GM21367 (cell line): ENCODE results near the gene KCNK5.

Experiments
- ATAC-seq: cut with Tn5 transposase; IDR thresholded peaks from one replicate; pipeline ENCODE4 v1.9.1; 2021; ENCODE audit not compliant: unreplicated experiment

The KCNK5 gene

GRCh38 chr6:39199231-39199940, 29.9 kb downstream of the KCNK5 start:
- no peak for ATAC-seq

GRCh38 chr6:39198528-39198927, 30.7 kb downstream of the KCNK5 start:
- ATAC-seq = no peak

GRCh38 chr6:39197922-39198500, 31.3 kb downstream of the KCNK5 start:
- ATAC-seq = no peak

DNA sequence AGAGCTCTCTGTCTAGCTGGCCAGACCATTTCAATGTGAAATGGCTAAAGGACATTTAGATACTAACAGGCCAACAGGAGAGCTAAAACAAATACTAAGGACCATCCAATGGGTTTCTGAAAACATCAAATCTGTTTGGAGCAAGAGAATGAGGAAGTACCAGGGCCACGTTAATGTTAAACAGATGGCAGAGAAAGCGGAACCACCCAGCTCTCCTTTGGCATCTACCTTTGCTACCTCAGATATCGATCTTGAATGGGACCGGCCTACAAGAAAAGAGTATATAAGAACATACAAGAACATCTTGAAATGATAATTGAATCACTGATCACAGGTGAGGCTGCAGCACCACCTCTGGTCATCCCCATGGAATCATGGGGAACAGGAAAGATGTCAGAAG, 31.8 kb downstream of the KCNK5 start:
- ATAC-seq = no peak

GRCh38 chr6:39196673-39197091, 32.6 kb downstream of the KCNK5 start:
- ATAC-seq = no peak

DNA sequence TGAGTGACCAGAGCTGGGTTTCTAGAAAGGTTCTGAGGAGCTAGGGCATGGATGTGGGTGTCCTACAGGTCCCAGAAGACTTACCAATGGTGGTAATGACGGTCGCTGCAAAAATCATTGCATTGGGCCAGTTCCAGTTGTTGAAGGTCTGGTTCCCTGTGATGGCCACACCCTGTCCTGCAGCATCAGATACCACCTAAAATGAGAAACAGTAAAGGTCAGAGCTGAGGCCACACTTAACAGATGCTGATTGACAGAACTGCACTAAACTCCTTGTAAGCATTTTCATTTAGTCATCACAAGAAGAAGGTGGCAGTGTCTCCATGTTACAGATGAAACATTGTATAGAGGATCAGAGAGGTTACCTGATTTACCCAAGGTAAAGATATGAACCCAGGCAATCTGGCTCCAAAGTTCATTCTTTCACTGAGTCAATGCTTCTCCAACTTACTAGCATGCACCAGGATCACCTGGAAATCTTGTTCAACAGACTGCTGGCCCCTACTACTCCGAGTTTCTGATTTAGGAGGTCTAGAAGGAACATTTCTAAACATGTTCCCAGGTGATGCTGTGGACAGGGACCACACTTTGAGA, 33.4 kb downstream of the KCNK5 start:
- no peak for ATAC-seq

- ATAC-seq = no peak
Observed at GRCh38 chr6:39194466-39194865, 34.8 kb downstream of the KCNK5 start.

DNA sequence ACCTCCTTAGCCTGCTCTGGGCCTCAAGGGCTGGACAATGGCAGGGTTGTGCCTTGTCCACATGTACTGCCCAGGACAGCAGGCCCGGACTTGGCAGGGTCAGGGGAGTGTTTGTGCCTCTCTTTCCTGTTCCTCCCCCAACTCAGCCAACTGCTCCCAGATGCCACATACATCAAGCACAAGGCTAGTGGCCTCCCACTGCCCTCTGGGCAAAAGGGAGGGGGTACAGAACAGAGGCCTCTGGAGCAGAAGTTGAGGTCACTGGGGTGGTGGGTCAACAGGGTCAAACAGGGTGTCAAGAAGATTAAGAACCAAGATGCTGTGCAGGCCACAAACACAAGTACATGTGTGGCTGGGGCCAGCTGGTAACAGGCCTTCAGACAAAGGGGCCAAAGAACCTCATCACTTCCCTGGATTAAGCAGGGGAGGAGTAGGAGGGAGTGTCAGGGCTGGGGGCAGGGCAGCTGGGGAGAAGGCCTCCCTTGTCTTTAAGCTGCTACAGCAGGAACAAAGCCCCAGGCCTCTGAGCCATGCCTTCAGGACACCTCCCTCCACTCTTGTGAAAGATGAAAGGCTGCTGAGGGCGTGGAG, 36.0 kb downstream of the KCNK5 start:
- no peak for ATAC-seq

- no peak for ATAC-seq
Observed at GRCh38 chr6:39192736-39193135, 36.5 kb downstream of the KCNK5 start.

DNA sequence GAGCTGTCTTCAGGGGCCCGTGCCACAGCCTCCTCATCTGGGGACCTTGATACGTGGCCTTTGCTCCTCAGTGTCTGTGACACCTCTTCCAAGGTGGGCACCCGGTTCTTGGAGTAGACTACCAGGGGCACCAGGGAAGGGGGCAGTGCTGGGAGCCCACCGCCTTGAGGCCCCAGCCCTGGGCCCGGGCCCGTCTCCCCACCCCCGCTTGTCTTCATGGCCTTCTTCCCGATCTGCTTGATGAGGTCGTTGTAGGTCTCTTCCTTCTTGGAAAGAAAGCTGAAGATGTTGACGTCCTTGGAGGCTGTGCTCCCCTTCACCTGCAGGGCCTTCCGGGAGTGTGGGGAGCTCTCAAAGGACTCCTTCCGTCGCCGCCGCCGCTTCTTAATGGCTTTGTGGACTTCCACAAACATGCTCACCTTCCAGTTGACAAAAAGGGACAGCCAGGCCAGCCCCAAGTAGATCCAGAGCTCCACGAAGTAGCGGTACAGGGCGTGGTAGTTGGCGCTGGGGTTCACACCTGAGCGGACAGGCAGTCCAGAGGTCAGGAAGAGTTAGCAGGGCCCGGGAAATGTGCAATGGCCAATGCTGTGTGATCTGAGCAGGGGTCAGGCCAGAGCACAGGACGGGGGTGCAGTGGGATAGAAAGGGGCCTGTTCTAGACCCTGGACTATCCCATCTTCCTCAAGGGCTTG, 37.9 kb downstream of the KCNK5 start:
- no peak for ATAC-seq

GRCh38 chr6:39190545-39191235, 38.6 kb downstream of the KCNK5 start:
- ATAC-seq = no peak

DNA sequence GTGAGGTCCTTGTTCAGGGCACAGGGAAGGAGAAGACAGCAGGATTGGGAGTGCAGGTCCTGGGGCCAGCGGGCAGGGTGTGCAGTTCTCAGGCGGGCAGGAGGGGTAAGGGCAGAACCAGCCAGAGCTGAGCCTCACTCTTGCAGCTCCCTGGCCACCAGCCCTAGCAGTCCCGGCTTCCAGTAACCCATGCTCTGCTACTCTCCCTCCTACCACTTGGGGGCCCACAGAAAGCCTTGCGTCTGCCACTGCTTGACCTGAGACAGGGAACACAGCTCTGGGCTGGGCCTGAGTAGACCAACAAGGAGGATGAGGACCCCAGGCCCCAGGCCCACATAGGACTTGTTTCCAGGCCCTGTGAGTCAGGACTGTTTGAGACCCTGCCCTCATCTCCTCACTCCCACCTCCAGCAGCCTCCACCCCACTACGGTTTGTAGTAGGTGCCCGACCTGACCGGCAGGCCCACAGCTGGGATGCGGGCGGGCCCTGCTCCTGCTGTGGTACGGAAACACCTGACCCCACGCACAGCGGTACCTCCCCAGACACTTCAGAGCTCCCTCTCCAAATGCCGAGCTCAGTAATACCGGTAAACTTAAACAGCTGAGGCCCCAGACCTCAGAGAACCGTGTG, 39.2 kb downstream of the KCNK5 start:
- ATAC-seq = no peak

DNA sequence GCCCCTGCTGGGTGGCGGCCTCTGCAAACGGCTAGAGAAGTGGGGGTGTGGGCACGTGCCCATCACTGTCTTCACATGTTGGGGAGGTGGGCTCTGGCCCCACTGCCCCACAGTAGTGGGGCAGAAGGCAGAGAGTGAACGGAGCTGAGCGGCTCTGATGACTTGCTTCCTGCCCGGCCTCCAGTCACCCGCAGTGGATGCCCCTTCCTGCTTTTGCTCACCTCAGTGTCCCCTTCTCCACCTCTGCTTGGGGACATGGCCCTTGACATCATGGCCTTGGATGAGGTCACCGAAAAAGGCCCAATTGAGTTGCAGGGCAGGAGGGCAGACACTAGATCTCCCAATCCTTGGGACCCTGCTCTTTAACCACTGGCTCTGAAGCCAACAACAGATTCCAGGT, 40.1 kb downstream of the KCNK5 start:
- no peak for ATAC-seq

DNA sequence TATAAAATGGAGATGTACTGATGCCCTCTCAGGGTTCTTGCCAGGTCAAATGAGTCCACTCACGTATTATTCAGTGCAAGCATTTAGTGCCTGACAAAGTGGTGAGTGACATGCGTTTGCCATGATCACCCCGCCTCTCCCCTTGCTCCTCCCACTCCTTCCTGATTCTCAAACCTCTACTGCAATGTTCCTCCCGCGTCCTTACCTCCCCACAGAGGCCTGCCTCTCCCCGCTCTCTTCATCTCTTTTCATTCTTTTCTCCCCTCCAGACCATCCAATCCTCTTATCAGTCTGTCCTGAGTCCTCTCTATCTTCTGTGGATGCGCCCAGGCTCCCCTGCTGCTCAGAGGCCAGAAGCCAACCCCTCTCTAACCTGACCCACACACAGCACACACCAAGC, 40.7 kb downstream of the KCNK5 start:
- no peak for ATAC-seq

DNA sequence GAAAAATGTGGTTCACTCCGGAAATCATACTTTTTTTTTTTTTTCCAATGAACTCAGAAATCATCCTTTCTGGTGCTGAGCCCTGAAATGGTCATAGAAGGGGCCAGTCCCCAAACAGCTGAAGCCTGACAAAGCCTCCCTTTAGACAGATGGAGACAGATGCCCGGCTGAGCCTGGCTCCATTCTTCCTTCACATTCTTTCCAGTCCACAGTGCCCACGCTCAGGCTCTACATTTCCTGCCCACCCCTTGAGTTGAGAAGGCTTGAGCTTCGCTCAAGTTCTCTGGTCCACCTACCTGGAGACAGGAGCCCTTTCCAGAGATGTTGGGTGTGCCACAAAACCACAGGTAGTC, 41.2 kb downstream of the KCNK5 start:
- ATAC-seq = no peak

GRCh38 chr6:39184906-39185580, 44.2 kb downstream of the KCNK5 start:
- ATAC-seq = no peak

DNA sequence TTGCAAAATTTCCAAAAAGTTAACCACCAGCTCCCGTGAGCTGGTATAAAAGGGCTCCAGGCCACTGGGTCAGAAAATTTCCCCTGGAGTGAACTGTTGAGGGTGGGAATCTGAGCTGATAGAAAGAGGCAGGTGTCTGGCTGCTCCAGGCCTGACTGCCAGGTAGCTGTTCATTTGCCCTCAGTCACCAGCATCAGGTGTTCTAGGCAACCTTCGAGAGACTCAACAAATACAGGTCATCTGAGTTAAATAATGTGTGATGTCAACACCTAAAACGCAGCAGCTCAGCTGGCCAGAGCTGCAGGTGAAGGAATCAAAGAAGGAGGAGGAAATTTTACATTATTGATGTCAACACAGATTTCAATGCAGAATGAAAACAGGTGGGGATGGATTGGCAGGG, 46.7 kb downstream of the KCNK5 start:
- ATAC-seq = no peak

GRCh38 chr6:39181826-39182225, 47.4 kb downstream of the KCNK5 start:
- ATAC-seq = no peak

DNA sequence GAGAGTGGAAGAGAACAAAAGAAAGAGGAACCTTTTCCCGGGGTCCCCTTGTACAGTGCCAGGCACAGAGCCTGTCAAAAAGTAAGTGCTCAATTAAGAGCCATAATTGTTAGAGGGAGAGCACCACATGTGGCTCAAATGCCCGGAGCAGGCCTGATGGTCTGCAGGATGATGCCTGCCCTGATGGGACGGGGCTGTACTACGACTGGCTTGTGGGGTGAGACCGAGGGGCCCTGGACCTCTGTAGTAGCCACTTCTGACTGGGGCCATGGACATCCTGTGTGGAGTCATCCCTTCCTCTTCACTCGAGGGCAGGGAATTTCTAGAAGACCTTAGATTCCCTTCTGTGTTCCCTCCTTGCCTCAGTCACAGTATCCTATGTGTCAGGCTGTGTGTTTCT, 47.9 kb downstream of the KCNK5 start:
- no peak for ATAC-seq

- no peak for ATAC-seq
Observed at GRCh38 chr6:39178804-39179203, 50.5 kb downstream of the KCNK5 start.
